Activated T-helper 9 cell treated with anti-CD3 and anti-CD28 coated beads, Interleukin-2, amount 50 U/mL, for 16 hours (primary cell): ENCODE data around the gene RBM47.
"Not testable (repeated sequence)": the region's sequence is repeated elsewhere in the genome, so short reads cannot be mapped to it uniquely, and the experiment has no call there.

Experiments used
- DNase-seq: peaks from one replicate; pipeline ENCODE4 v3.0.0-alpha.2; 2020; ENCODE audit warnings: low read depth

RBM47 gene

GRCh38 chr4:40526741-40527140 lies 102.9 kb downstream of the RBM47 start:
- DNase-seq: no peak

GRCh38 chr4:40525752-40526598 lies 103.7 kb downstream of the RBM47 start:
- DNase-seq: no peak

GRCh38 chr4:40524366-40525041 lies 105.2 kb downstream of the RBM47 start:
- DNase-seq: no peak

GRCh38 chr4:40523581-40523980 lies 106.1 kb downstream of the RBM47 start:
- DNase-seq: no peak

- no peak for DNase-seq
These were observed 107.7 kb downstream of the RBM47 start for GRCh38 chr4:40521957-40522356.

- DNase-seq: no peak
These were observed 109.1 kb downstream of the RBM47 start for GRCh38 chr4:40520533-40520932.

GRCh38 chr4:40517081-40517480 lies 112.6 kb downstream of the RBM47 start:
- not testable (repeated sequence) for DNase-seq

GRCh38 chr4:40516651-40517050 lies 113.0 kb downstream of the RBM47 start:
- no peak for DNase-seq

GRCh38 chr4:40515398-40516293 lies 114.0 kb downstream of the RBM47 start:
- DNase-seq: no peak

- DNase-seq: no peak
These were observed 114.6 kb downstream of the RBM47 start for GRCh38 chr4:40515037-40515397.

GRCh38 chr4:40514497-40514951 lies 115.1 kb downstream of the RBM47 start:
- DNase-seq: no peak

GRCh38 chr4:40511036-40511614 lies 118.5 kb downstream of the RBM47 start:
- no peak for DNase-seq

GRCh38 chr4:40507977-40508376 lies 121.7 kb downstream of the RBM47 start:
- DNase-seq: no peak

- no peak for DNase-seq
These were observed 123.2 kb downstream of the RBM47 start for GRCh38 chr4:40506492-40506891.

GRCh38 chr4:40506066-40506465 lies 123.6 kb downstream of the RBM47 start:
- no peak for DNase-seq

- no peak for DNase-seq
These were observed 126.7 kb downstream of the RBM47 start for GRCh38 chr4:40502934-40503333.

GRCh38 chr4:40502220-40502619 lies 127.4 kb downstream of the RBM47 start:
- DNase-seq: no peak

- DNase-seq: no peak
These were observed 128.9 kb downstream of the RBM47 start for GRCh38 chr4:40500781-40501180.

- DNase-seq: no peak
These were observed 136.5 kb downstream of the RBM47 start for GRCh38 chr4:40493160-40493559.

GRCh38 chr4:40492691-40493090 lies 137.0 kb downstream of the RBM47 start:
- no peak for DNase-seq

- no peak for DNase-seq
These were observed 139.2 kb downstream of the RBM47 start for GRCh38 chr4:40490481-40490880.

- DNase-seq: no peak
These were observed 139.7 kb downstream of the RBM47 start for GRCh38 chr4:40489961-40490360.
